ENCODE measurements around the gene EFCAB6.

DNA sequence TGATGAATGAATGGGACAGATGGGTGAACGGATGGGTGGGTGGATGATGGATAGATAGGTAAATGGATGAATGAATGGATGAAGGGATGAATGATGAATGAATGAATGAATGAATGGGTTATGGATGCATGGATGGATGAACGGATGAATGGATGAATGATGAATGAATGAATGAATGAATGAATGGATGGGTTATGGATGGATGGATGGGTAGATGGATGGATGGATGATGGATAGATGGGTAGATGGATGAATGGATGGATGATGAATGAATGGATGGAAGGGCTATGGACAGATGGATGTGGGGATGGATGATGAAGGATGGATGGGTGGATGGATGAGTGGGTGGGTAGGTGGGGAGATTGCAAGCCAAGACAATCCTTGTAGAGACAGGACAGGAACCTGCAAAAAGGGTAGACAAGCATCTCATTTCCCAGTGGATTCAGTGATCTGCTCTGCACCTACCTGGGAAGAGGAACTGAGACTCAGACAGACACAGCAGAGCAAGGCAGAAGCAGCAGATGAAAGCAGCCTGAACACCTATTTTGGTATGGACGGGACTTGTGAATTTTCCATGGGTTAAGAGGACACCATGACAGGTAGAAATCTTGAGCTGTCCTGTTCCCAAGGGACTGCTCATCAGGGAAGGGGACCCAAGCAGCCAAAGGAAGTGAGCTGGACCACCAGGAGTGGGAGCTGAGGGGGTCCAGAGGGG, 68.0 kb downstream of the EFCAB6 start:
- TF ChIP-seq CTCF (IDR thresholded peaks at IDR 0.05) (no peak), POLR2A (IDR thresholded peaks at IDR 0.05) (no peak), POLR2AphosphoS5 (IDR thresholded peaks at IDR 0.05) (no peak)
